HG03025 (cell line): Measurements from ENCODE around the gene RACGAP1.

Source experiments
- ATAC-seq: cut with Tn5 transposase; IDR thresholded peaks from one replicate; pipeline ENCODE4 v1.9.1; 2021; ENCODE audit warnings: mild to moderate bottlenecking, moderate library complexity; ENCODE audit not compliant: unreplicated experiment, low FRiP score

Gene RACGAP1

DNA sequence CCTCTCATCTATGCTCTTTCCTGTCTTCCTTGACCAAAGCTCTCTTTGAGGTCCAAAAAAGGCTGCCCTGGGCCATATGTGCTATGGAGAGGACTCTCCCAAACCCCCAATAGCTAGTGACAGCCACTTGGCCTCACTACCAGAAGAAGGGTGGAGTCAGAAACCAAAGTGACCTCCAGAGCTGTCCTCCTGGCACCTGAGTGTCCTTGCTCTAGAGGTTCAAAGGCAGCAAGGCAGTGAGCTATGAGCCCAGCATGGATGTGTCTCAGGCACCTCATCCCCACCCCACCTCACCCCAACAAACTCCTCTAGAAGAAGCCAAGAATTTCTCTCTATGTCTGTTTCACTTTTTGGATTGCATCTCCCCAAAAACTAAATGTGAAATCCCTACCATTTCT lies 67.7 kb downstream of the RACGAP1 start:
- no peak for ATAC-seq

DNA sequence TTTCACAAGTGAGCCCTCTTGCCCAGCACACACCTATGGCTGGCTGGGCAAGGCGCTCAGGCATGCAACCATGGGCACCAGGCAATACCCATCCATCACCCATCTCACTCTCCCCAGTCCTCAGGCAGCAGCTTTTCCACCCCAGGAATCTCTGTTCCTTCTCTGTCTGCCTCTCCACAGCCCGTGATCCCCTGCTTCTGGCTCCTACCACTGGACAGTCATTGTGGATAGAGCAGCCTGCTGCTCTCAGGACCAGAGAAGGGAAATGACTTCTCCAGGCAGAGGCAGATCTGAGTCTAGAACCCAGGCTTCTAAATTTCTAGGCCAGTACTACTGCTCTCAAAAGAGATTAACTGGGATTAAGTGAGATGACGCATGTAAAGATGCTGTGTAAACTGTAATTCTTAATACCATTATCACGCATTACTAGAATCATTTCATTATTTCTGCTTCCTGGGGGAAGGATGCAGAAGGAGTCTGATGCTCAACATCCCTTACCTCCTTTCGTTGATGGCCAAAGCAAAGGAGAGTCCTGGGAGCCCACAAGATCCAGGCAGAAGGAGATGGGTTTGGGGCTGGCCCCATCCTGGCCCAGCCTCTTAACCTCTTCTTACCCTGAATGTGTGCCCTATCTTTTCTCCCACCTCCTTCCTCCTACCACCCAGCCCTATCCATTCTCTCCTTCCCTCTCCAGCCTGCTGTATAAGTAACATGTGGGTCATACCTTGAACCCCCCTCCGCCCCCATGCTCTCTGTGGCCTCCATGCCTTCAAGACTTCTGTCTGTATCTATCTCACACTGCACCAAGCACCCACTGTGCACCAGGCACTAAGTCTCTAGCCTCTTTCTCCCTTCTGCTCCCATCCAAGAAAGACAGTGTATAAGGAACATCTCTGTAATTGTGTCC lies 68.4 kb downstream of the RACGAP1 start:
- ATAC-seq: no peak

DNA sequence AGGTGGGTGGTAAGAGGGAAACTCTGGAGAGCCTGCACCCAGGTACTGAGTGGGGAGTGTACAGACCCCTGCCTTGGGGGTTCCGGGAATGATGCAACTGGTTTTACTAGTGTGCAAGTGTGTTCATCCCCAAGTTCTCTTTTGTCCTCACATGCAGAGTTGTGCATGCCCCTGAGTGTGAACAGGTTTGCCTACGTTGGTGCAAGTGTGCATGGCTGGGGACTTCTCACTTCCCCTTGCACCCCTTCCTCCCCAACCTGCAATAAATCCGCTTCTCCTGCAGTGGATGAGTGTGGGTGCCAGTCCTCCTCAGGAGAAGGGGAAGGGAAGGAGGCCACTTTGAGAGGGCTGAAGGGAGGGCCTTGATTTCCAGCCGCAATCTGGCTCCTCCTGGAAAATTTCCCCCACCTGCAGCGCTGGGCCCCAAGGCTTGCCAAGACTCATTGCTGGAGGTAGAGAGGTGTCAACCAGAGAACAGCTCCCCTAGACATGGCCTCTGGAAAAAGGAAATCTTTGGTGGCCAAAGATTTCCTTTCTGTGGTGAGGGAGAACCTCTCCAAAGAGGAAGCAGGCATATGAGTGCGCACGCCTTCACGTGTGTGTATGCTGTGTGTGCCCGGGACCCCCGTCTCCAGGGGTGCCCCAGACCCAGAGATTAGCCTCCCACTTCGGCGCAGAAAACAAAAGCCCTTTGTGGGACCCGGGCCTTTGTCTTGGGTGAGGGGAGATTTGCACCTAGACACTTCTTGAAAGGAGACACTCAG lies 69.2 kb downstream of the RACGAP1 start:
- ATAC-seq: no peak

DNA sequence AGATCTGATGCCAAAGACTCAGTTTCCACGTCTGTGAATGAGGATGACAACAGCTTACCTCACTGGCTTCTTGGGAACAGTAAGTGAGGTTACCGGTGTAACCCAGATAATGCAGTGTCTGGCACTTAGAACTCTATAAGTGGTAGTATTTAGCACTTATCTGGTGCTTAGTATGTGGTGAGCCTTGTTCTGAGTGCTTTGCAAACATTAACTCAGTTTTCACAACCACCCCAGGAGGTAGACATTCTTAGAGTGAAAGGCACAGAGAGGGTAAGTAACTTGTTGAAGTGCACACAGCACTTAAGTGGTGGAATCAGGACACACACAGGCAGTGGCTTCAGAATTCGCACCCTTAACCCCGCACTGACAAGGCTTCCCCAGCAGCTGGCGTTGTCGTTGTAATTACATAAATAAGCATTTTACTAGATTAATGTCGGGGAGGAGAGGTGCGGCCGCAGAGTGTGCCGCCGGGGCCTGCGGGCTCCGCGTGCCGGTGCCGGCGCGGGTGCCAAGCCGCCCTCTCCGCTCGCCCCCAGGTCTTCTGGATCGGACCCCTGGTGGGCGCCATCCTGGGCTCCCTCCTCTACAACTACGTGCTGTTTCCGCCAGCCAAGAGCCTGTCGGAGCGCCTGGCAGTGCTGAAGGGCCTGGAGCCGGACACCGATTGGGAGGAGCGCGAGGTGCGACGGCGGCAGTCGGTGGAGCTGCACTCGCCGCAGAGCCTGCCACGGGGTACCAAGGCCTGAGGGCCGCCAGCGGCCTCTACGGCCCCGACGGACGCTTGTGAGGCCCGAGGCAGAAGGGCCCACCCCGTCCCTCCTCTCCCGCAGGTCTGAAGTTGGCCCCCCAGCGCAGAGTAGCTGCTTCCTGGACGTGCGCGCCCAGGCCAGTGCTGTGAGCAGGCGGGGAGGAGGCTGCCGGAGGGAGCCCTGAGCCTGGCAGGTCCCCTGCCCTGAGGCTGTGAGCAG lies 70.1 kb downstream of the RACGAP1 start:
- no peak for ATAC-seq

DNA sequence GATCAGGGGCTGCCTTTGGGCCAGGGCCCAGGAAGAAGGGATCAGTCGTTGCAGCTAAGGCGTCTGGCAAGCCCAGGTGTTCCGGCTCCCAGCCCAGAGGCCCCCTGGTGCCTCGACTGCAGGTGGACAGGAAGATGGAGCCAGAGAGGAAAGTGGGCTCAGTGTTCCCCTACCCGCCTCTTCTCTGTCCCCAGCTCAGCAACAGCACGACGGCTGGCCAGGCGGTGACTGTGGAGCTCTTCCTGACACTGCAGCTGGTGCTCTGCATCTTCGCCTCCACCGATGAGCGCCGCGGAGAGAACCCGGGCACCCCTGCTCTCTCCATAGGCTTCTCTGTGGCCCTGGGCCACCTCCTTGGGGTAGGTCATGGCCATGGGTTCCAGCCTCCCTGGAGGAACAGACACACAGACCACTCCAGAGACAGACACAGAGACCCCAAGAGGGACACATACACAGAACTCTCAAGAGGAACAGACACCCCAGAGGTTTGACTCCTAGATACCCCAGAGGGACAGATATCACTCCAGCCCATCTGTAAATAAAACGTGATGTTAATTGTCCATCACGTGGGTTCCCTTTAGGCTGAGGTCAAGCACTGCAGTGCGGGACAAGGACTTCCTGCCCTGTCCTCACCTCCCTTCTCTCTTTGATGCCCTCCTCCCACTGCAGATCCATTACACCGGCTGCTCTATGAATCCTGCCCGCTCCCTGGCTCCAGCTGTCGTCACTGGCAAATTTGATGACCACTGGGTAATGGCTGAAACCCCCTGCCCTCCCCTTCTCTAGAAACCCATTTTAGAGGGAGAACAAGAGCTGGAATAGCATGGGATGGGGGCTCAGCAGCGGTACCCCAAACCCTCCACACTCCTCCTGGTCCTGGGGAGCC lies 71.1 kb downstream of the RACGAP1 start:
- ATAC-seq: no peak

DNA sequence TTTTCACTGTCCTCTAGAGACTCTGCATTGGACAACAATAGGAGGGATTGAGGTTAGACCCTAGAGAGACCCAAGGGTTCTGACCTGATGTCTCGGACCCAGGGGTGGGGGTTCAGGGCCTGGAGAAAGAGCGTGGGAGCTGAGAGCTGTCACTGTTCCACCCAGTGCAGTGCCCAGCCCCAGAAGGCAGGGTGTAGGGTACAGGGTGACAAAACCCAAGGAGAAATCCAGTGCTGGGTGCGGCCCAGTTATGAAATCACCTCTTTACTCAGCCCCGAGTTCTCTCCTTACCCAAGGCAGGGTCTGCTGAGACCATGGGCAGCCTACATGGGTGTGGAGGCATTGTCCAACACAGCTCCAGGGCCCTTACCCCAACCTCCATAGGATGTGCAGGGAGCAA lies 72.1 kb downstream of the RACGAP1 start:
- ATAC-seq: no peak

DNA sequence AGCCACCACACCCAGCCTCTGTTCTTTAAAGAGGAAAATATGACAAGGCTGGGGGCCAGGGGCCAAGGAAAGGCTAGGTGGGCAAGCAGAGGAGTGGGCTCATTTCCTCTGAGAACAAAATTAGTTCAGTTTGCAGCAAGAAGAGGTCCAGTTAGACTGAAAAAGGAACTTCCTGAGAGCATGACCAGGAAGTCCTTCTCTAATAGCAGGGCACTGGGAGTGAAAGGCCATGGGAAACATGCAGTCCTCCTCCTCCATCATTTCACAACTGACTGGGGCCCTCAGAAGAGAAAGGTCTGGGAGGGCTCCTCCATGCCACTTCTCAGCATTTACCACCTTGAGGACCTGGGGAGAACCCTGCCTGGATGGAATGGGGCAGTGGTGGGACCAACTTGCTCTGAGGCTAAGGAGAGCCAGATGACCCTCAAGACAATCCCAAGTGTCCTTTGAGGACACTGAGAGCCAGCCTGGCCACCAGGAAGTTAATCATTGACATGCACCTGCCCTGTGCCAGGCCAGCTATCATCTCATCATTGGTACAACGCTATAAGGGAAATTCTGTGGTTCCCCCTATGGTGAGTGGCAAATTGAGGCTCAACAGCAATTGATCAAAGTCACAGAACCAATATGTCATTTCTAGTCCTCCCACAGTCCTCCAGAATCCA lies 72.8 kb downstream of the RACGAP1 start:
- ATAC-seq: no peak

DNA sequence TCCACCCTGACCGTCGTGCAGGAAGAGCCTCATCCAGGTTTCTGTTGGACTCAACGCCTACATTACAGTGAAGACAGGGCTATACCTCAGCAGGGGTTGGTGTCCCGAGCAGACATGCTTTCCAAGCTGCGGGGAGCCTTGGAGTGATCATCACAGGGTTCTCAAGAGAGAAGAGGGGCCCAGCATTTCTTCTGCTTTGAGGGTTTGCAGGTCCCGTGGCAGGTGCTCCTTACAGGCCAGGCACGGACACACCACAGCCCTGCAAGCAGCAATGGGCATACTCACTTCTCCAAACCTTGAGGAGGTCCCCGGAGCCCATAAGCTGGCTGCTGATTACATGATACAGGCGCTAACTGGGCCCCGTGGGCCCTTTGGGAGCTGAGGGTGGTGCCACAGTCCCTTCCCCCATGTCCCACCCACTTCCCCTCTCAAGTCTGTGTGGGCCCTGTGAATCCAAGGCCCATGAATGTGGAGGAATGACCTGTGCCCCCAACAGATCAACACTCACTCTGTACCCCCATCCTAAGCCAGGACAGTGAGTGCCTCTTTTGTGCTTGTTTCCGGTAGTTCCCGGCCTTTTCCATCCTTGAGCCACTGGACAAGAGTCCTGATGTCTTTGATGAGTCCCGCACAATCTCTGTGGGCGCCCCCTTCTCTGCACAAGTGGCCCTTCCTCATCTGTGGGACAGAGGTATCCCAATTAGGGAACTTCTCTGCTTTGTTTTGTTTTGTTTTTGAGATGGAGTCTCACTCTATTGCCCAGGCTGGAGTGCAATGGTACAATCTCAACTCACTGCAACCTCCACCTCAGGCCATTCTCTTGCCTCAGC lies 73.7 kb downstream of the RACGAP1 start:
- ATAC-seq: no peak

DNA sequence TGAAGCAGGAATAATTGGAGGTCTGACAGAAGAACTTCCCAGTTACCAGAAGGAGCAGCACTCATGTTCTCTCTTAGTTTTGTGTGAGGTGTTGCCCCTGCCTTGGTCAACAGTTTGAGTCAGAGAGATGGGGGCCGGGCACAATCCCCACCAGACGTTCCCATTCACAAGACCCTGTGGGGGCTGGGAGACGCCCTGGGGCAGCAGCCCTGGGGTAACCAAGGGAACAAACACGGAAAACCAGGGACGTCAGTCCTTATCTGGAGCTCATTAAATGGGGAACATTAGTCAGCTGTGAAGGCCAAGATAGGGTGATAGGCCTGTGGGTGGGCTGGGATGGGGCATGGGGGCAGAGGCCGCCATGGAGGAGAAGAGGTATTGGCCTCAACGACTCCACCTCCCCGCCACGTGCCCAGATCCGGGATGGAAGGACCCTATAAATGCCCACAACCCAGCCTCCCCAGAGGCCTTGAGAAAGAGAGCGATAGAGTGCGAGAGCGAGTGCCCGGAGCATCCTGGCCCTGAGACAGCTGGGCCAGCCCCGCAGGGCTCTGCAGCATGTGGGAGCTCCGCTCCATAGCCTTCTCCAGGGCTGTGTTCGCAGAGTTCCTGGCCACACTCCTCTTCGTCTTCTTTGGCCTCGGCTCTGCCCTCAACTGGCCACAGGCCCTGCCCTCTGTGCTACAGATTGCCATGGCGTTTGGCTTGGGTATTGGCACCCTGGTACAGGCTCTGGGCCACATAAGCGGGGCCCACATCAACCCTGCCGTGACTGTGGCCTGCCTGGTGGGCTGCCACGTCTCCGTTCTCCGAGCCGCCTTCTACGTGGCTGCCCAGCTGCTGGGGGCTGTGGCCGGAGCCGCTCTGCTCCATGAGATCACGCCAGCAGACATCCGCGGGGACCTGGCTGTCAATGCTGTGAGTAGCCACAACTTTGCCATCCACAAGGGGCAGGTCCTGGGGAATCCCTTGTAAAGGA lies 74.7 kb downstream of the RACGAP1 start, which contains the start of gene AQP2:
TSS of gene AQP2 (plus strand) at position 465 of the 979 bp plus-strand sequence. CDS start at position 559, 94 bp downstream.
- no peak for ATAC-seq

DNA sequence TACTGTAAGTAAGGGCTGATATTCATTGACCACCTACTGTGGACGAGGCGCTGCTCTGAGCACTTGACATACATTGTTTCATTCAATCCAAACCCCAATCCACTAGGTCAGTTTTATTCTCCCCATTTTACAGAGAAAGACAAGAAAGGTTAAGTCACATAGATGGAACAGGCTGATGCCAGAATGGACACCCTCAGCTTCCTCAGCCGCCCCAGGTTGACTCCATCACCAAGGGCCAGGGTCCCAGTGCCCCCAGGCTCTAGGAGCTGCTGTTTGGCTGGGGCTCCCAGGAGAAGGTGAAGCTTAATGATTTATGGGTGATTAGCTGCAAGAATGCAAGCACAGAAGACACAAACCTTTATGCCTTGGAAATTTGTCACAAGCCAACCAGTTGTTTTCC lies 75.4 kb downstream of the RACGAP1 start:
- no peak for ATAC-seq

DNA sequence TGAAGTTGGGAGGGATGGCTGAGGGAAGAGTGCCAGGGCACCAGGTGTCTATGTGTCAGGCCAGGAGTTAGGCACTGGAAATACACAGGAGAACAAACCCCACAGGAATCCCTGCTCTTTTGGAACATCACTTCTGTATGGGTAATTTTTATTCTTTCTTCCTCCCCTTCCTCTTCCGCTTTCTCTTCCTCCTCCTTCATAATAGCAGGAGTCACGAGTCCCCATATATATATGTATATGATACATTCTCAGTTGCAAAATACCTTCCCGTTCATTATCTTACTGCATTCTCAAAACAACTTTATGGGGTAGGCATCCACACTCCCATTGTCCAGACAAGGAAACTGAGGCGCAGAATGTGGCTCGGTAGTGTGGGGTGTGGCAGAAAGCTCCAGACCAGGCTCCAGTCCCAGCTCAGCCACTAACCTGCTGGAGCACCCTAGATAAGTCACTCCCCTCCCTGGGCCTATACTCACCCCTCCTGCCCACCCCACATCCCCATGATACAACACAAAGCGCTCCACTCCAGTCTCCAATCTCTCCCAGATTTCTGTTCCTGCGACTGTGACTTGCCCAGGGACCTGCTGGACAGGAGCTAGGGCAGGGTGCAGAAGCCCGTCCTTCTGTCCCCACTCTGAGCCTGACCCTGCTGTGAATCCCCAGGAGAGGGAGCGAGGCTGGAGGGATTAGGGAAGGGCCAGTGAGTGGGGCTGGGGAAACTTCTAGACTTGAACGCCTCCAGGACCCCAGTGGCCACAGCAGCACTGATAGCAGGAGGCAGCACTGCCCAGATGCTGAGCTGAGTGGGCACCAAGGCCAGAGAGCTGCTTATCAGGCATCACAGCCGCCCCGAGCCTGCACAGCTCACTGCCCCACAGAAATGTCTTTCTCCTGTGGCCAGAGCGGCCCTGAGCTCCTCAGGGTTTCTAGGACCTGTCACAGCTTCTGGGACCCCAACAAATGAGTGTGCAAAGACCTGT lies 76.1 kb downstream of the RACGAP1 start:
- ATAC-seq: no peak

DNA sequence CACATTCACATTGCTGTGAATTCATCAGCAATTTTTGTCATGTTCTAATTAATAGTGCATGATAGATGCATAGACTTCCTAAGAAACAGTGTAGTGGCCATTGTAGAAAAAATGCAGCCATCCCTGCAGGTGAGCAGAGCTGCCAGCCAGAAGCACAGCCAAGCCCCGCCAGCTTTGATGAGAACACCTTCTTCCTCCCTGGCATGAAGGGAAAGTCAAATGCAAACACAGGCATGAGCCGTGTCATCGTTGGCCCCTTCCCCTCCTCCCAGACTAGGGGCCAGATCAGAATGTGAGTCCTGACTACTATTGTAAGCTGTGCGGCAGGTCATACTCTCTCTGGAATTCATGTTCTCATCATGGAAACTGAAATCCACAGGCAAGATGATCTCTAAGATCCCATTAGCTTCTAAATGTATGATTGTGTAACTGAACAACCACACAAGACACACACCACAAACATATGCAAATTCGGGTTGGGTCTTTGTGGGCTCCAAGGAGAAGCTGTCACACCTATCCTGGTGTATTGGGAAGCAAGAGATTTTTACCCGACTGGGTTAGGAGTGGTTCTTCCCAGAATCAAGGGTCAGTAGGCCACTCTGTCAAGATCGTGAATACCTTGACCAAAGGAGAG lies 77.6 kb downstream of the RACGAP1 start:
- ATAC-seq: no peak

DNA sequence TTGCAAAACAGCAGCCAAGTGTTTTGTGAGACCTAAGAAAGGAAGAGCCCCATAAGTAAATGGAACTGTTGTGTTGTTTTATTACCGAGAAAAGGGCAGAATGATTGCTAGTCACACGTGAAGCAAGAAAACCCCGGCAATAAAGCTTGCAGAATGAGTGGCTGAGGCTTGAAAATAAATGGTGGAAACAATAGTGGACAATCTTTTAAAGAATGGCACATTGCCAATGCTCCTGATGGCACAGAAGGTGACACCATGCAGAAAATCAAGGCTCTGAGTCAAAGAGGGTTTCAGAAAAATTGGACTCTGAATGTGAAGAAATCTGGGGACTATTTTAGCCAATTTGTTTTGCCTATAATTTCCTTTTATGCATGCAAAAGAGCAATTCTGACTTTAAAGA lies 78.8 kb downstream of the RACGAP1 start:
- ATAC-seq: no peak

DNA sequence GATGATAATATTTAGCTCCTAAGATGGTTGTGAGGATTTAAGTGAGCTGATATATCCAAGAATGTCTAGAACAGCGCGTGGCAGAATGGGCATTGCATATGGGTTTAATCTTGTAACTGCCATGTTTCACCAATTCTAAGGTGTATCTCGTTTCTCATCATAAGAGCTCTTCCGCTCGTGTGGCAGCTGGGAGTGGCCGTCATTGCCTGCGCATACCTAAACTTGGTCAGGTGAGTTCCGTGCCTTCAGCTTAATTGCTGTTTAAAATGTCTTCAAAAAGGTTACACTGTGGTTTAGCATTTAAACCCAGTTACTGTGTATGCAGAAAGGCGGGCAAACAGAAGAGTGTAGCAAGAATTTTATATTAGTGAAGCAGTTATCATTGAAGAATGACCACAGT lies 79.2 kb downstream of the RACGAP1 start:
- no peak for ATAC-seq

DNA sequence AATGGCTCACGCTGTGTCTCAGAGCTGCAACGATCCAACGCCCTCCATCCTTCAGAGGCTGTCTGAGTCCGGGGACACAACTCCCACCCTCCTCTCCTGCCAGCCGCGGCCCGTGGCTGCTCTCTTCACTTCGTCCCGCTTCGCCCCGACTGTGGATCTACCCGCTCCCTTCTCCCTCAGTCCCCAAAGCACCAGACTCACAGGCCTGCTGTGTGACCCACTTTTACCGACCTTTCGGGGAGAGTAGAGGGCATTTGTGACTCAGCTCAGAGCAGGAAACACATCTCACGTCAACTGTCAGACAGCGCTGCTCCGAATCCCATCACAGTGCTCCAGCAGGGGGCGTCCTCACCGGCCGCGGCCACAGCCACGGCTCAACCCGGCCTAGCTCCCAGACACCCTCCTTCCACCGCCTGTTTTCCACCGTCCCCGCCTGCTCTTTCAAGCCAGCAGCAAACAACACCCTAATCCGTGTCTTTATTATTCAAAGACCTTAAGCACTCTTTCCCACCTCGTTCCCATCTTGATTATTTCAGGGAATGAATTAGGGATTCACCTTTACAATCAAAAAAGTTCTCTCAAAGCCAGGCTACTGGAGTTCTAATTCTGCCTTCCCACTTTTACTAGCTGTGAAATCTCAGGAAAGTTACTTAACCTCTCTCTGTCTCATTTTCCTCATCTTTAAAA lies 79.8 kb downstream of the RACGAP1 start:
- ATAC-seq: peak; percentile 59
